ENCODE results near the gene ACAP3. TPM values are rescaled to one million over a fixed set of nuclear protein-coding genes. Genes with fewer than 3 reads are reported as not detected.

ACAP3 gene
- total and polyA plus RNA-seq, 2 experiments from 2014 or later, result 8.1 to 31.9 TPM

- 0 out of 2 replicates have a peak, but pooled peaks have one; percentile 19 for TF ChIP-seq ETS1 (IDR thresholded peaks at IDR 0.05)
These were observed at the start of gene ACAP3, which contains the start of gene PUSL1 (continued) for GRCh38 chr1:1307923-1308755.

GRCh38 chr1:1356796-1357401 lies 49.2 kb upstream of the ACAP3 start:
- no peaks in the 10 kb centered on the region for H3K79me2 ChIP-seq (replicated peaks; ENCODE audit: insufficient read depth)
- peaks cover 35% of the 10 kb centered on the region for H3K4me1 ChIP-seq (ENCODE audit: insufficient read depth)
- Mint-ChIP-seq H3K27ac (no peak overlapping the region; the same call in 1 of the 2 replicates), H3K36me3 (ENCODE audit: low read depth) (no peaks in the 10 kb centered on the region), H3K4me3 (no peak overlapping the region), H3K4me1 (peaks cover 38% of the 10 kb centered on the region), H3K9me3 (no peaks in the 10 kb centered on the region; the same call in 2 of the 3 replicates), H3K27me3 (ENCODE audit: insufficient read depth, low read depth, poor library complexity) (peaks cover 42% of the 10 kb centered on the region)
- H3K27ac ChIP-seq (ENCODE audit: low read depth), result no peak overlapping the region
- H3K36me3 ChIP-seq (ENCODE audit: insufficient read depth), result no peaks in the 10 kb centered on the region
- no peak for TF ChIP-seq JUNB (IDR thresholded peaks at IDR 0.05; ENCODE audit: unreplicated experiment)
- TF ChIP-seq ETS1 (IDR thresholded peaks at IDR 0.05), result no peak
- no peak for TF ChIP-seq CTCF (conservative IDR thresholded peaks at IDR 0.05; ENCODE audit: low read depth in 2 of 2)
- no peak for TF ChIP-seq NANOG (IDR thresholded peaks at IDR 0.05; ENCODE audit: borderline replicate concordance)
- TF ChIP-seq CREB1 (CRISPR knock-in tag; IDR thresholded peaks at IDR 0.05; ENCODE audit: low read depth), result no peak
- no peak for TF ChIP-seq ZNF114 (CRISPR knock-in tag; IDR thresholded peaks at IDR 0.05)
- no peak for TF ChIP-seq EZH2phosphoT487 (IDR thresholded peaks at IDR 0.05; ENCODE audit: unreplicated experiment)
- TF ChIP-seq ZNF331 (CRISPR knock-in tag; IDR thresholded peaks at IDR 0.05; ENCODE audit: low read depth), result no peak
- no peak for DNase-seq (ENCODE audit: low spot score)
- H3K27me3 ChIP-seq (ENCODE audit: insufficient read depth), result peaks cover 28% of the 10 kb centered on the region
- no peak overlapping the region for H3K4me3 ChIP-seq
- H3F3A ChIP-seq (replicated peaks; ENCODE audit: low read depth), result peaks cover 31% of the 10 kb centered on the region
- ATAC-seq, result no peak
- no peaks in the 10 kb centered on the region; the same call in 1 of the 2 replicates for H4K20me1 ChIP-seq (replicated peaks; ENCODE audit: insufficient read depth)
- no peak overlapping the region for H3K4me2 ChIP-seq
- H2AFZ ChIP-seq, result no peak overlapping the region
- no peaks in the 10 kb centered on the region for H3K9me2 ChIP-seq (ENCODE audit: insufficient read depth)

All from GM23338 (cell line).